Liver (tissue), 9 donors: ENCODE results near the gene SLFN12L. TPM values are rescaled to one million over a fixed set of nuclear protein-coding genes. Genes with fewer than 3 reads are reported as not detected.
"Not testable (repeated sequence)": the region's sequence is repeated elsewhere in the genome, so short reads cannot be mapped to it uniquely, and the experiment has no call there.

Experiments
- DNase-seq: peaks from one replicate; pipeline ENCODE4 v3.0.0-alpha.2; 2017; ENCODE audit warnings: low spot score
- H3K27ac ChIP-seq, 2 donors: one replicate each; pipeline ENCODE4 v1.7.0; 2013; ENCODE audit warnings: inconsistent platforms in 2 of 2, low read length in 2 of 2, control low read depth in 1 of 2, low read depth in 1 of 2, mild to moderate bottlenecking in 1 of 2
- H3K27me3 ChIP-seq, 4 donors: one replicate each; pipeline versions ENCODE4 v1.6.1 to v1.7.0; 2013; ENCODE audit warnings: low read length in 3 of 4, inconsistent platforms in 1 of 4, mild to moderate bottlenecking in 1 of 4, moderate library complexity in 1 of 4; ENCODE audit not compliant: control insufficient read depth in 4 of 4, insufficient read depth in 4 of 4
- H3K36me3 ChIP-seq, 4 donors: one replicate each; pipeline versions ENCODE4 v1.6.1 to v1.7.0; 2013; ENCODE audit warnings: low read length in 3 of 4, mild to moderate bottlenecking in 3 of 4, low read depth in 1 of 4, moderate library complexity in 1 of 4; ENCODE audit not compliant: control insufficient read depth in 4 of 4, insufficient read depth in 3 of 4
- H3K4me1 ChIP-seq, 4 donors: one replicate each; pipeline versions ENCODE4 v1.6.1 to v1.7.0; 2013; ENCODE audit warnings: low read length in 3 of 4, mild to moderate bottlenecking in 3 of 4, moderate library complexity in 1 of 4; ENCODE audit not compliant: control insufficient read depth in 4 of 4, insufficient read depth in 4 of 4
- H3K4me3 ChIP-seq, 3 donors: one replicate each; pipeline versions ENCODE4 v1.6.1 to v1.7.0; 2013; ENCODE audit warnings: low read length in 3 of 3, control low read depth in 1 of 3, low read depth in 1 of 3, mild to moderate bottlenecking in 1 of 3
- H3K9ac ChIP-seq, 2 donors: one replicate each; pipeline ENCODE4 v1.7.0; 2013; ENCODE audit warnings: low read length in 2 of 2, mild to moderate bottlenecking in 2 of 2, moderate library complexity in 2 of 2, control low read depth in 1 of 2, low read depth in 1 of 2
- H3K9me3 ChIP-seq, 4 donors: one replicate each; pipeline versions ENCODE4 v1.6.1 to v1.7.0; 2013; ENCODE audit warnings: low read length in 3 of 4; ENCODE audit not compliant: control insufficient read depth in 4 of 4
- GABPA ChIP-seq, 2 donors: IDR thresholded peaks in 1 of 2; conservative IDR thresholded peaks in 1 of 2; 2 replicates each; pipeline ENCODE4 v1.6.1; 2016; ENCODE audit warnings: antibody characterized with exemption in 2 of 2, mild to moderate bottlenecking in 1 of 2, moderate library complexity in 1 of 2
- HNF4A ChIP-seq, 2 donors: conservative IDR thresholded peaks; 2 replicates each; pipeline ENCODE4 v1.6.1; 2016; ENCODE audit warnings: antibody characterized with exemption in 2 of 2, mild to moderate bottlenecking in 2 of 2
- NR2F2 ChIP-seq: IDR thresholded peaks from 2 replicates; pipeline ENCODE4 v1.6.1; 2016; ENCODE audit warnings: antibody characterized with exemption
- RAD21 ChIP-seq, 2 donors: IDR thresholded peaks; 2 replicates each; pipeline ENCODE4 v1.6.1; 2016; ENCODE audit warnings: antibody characterized with exemption in 2 of 2, mild to moderate bottlenecking in 2 of 2
- SP1 ChIP-seq: IDR thresholded peaks from 2 replicates; pipeline ENCODE4 v1.6.1; 2018; ENCODE audit warnings: antibody characterized with exemption, mild to moderate bottlenecking
- YY1 ChIP-seq: IDR thresholded peaks from 2 replicates; pipeline ENCODE4 v1.6.1; 2016; ENCODE audit warnings: antibody characterized with exemption, mild to moderate bottlenecking
- WGBS: extraction: QIAGEN DNeasy Blood & Tissue Kit; methylation state at CpG from one replicate; pipeline ENCODE4 v1.1.7; 2013; 5-methylcytosine and 5-hydroxymethylcytosine counted together
- polyA plus RNA-seq, 2 donors: library from polyadenylated mRNA; stranded (reverse) in 1 of 2; unstranded in 1 of 2; fragments of 200-250 nt in 1 of 2; fragments of >200 nt in 1 of 2; fragmentation: Nextera tagmentation in 1 of 2; extraction: Ambion mirVana in 1 of 2; gene quantifications; one replicate each; pipeline versions ENCODE4 v1.2.1 to v1.2.3, GENCODE V29; 2013 to 2015
- total RNA-seq, 2 donors: library from RNA; depleted of rRNA; stranded (reverse); fragments of >200 nt; gene quantifications; one replicate each; pipeline ENCODE4 v1.2.3, GENCODE V29; 2014
- TF ChIP-seq, protein P1 (sequence below): IDR thresholded peaks from 2 replicates; pipeline ENCODE4 v1.6.1; 2016; ENCODE audit warnings: antibody characterized with exemption, mild to moderate bottlenecking
- TF ChIP-seq, protein P2 (sequence below): fragments of 150-350 bp; IDR thresholded peaks from 2 replicates; pipeline ENCODE4 v1.5.1; 2017; ENCODE audit warnings: improper control_type of control experiment, low read depth, low read length; ENCODE audit not compliant: missing input control
- TF ChIP-seq, protein P3 (sequence below): IDR thresholded peaks from 2 replicates; pipeline ENCODE4 v1.6.1; 2016; ENCODE audit warnings: antibody characterized with exemption
- donor health status: healthy.
- donor health status: healthy.
- donor health status: healthy.
- donor health status: healthy.
- donor health status: healthy.

The SLFN12L gene
- total and polyA plus RNA-seq, 4 donors = 0.09 to 2.2 (median 0.27) TPM

DNA sequence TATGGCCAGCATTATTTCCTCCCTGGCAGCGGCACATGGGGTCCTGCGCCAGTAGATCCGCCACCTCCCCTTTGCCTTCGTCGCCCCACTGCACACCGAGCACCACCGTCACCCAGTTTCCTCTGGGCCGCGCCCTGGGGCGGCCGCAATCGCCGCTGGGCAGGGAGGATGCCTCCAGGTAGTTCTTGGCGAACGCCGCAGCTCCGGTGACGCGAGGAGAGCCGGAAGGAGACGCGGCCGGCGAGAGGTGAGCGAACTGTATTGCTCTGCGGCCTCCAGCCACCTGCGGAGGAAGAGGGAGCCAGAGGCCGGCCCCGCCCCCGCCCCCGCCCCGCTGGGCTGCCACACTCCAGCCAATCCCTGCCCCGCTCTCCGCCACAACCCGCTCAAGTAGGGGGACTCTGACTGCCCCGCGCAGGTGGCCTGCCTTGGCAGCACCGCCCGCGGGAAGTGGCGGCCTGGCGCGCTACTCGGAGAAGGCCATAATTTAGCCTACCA is 77.1 kb downstream of the SLFN12L start (continued):
- TF ChIP-seq, protein P1, sequence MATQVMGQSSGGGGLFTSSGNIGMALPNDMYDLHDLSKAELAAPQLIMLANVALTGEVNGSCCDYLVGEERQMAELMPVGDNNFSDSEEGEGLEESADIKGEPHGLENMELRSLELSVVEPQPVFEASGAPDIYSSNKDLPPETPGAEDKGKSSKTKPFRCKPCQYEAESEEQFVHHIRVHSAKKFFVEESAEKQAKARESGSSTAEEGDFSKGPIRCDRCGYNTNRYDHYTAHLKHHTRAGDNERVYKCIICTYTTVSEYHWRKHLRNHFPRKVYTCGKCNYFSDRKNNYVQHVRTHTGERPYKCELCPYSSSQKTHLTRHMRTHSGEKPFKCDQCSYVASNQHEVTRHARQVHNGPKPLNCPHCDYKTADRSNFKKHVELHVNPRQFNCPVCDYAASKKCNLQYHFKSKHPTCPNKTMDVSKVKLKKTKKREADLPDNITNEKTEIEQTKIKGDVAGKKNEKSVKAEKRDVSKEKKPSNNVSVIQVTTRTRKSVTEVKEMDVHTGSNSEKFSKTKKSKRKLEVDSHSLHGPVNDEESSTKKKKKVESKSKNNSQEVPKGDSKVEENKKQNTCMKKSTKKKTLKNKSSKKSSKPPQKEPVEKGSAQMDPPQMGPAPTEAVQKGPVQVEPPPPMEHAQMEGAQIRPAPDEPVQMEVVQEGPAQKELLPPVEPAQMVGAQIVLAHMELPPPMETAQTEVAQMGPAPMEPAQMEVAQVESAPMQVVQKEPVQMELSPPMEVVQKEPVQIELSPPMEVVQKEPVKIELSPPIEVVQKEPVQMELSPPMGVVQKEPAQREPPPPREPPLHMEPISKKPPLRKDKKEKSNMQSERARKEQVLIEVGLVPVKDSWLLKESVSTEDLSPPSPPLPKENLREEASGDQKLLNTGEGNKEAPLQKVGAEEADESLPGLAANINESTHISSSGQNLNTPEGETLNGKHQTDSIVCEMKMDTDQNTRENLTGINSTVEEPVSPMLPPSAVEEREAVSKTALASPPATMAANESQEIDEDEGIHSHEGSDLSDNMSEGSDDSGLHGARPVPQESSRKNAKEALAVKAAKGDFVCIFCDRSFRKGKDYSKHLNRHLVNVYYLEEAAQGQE = no peak
- TF ChIP-seq RAD21 (IDR thresholded peaks at IDR 0.05) (no peak), YY1 (no peak), HNF4A (conservative IDR thresholded peaks at IDR 0.05) (no peak), SP1 (no peak)
- TF ChIP-seq, protein P2, sequence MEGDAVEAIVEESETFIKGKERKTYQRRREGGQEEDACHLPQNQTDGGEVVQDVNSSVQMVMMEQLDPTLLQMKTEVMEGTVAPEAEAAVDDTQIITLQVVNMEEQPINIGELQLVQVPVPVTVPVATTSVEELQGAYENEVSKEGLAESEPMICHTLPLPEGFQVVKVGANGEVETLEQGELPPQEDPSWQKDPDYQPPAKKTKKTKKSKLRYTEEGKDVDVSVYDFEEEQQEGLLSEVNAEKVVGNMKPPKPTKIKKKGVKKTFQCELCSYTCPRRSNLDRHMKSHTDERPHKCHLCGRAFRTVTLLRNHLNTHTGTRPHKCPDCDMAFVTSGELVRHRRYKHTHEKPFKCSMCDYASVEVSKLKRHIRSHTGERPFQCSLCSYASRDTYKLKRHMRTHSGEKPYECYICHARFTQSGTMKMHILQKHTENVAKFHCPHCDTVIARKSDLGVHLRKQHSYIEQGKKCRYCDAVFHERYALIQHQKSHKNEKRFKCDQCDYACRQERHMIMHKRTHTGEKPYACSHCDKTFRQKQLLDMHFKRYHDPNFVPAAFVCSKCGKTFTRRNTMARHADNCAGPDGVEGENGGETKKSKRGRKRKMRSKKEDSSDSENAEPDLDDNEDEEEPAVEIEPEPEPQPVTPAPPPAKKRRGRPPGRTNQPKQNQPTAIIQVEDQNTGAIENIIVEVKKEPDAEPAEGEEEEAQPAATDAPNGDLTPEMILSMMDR = no peak

DNA sequence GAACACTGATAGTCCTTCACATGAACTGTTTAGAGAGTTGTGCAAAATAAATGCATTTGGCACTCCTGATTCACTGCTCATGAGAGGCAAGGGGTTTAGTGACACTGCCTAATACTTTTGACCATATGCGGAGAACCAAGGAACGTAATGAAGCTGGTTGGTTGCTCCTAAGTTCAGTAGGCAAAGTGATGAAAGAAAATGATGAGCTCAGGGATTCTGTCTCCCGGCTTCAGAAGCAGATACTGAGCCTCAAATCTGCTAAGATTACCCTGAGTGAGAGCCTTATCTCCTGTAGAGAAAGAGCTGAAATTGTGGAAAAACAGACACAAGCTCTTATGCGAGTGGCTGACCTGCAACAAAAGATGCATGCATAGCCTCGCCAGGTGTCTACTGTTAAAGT is 83.4 kb downstream of the SLFN12L start:
- not testable (repeated sequence) for H3K4me3 ChIP-seq, H3K27ac ChIP-seq, H3K9ac ChIP-seq, H3K9me3 ChIP-seq, H3K27me3 ChIP-seq, H3K36me3 ChIP-seq, H3K4me1 ChIP-seq, DNase-seq
- WGBS = 78% methylated on average over 5 of the region's 5 CpGs

DNA sequence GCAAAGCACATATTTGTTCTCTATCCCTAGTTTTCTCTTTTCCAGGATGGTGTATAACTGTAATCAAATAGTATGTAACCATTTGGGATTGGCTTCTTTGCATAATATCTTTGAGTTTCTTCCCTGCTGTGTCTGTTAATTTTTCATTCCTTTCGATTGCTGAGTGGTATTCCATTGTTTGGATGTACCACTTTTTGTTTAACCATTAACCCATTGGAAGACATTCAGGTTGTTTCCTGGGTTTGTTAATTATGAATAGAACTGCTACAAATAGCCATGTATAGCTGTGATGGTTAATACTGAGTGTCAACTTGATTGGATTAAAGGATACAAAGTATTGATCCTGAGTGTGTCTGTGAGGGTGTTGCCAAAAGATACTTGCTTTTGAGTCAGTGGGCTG is 84.3 kb downstream of the SLFN12L start:
- TF ChIP-seq, protein P2 = no peak
- TF ChIP-seq, protein P1 = no peak
- TF ChIP-seq GABPA (IDR thresholded peaks at IDR 0.05 in 1 of 2, conservative IDR thresholded peaks at IDR 0.05 in 1 of 2) = no peak
- no peak for TF ChIP-seq SP1
- no peak for TF ChIP-seq RAD21 (IDR thresholded peaks at IDR 0.05)
- TF ChIP-seq, protein P3, sequence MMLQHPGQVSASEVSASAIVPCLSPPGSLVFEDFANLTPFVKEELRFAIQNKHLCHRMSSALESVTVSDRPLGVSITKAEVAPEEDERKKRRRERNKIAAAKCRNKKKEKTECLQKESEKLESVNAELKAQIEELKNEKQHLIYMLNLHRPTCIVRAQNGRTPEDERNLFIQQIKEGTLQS = no peak
- TF ChIP-seq NR2F2 = no peak
- Histone ChIP-seq H3K4me3 (no peak overlapping the region), H3K4me1 (peaks cover 0 to 7% (median 4%) of the 10 kb centered on the region in 4 donors), H3K9me3 (no peaks in the 10 kb centered on the region), H3K36me3 (peaks cover 0 to 2% (median 0%) of the 10 kb centered on the region in 4 donors), H3K27ac (no peak overlapping the region), H3K27me3 (peaks cover 0 to 9% (median 0%) of the 10 kb centered on the region in 4 donors), H3K9ac (no peak overlapping the region)
- no peak for DNase-seq
- 31% methylated on average over 1 of the region's 1 CpG for WGBS
